ENCODE results near the gene CEP128.

Gene CEP128

DNA sequence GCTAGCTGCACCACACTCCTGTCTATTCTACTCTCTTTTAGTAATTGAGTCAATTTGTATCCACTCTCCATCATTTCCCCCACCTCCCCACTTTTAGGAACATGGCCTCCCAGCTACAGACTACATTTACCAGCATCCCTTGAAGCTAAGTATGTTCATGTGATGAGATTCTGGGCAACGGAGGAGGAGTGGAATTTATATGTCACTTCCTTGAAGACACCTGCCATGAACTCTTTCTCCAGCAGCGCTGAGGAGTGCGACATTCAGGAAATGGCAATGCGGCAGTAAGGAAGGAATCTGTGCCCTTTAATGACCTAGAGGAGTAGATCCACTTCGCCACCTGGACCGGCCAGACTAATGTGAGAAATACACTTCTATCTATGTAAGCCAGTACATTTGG is 486.5 kb downstream of the CEP128 start:
- no peak for DNase-seq (ENCODE audit: low spot score)
- in situ Hi-C loops (cut with MboI; ENCODE audit: low sequenced_read_pairs, unreplicated experiment), result no loop called here
- TF ChIP-seq, protein P1, sequence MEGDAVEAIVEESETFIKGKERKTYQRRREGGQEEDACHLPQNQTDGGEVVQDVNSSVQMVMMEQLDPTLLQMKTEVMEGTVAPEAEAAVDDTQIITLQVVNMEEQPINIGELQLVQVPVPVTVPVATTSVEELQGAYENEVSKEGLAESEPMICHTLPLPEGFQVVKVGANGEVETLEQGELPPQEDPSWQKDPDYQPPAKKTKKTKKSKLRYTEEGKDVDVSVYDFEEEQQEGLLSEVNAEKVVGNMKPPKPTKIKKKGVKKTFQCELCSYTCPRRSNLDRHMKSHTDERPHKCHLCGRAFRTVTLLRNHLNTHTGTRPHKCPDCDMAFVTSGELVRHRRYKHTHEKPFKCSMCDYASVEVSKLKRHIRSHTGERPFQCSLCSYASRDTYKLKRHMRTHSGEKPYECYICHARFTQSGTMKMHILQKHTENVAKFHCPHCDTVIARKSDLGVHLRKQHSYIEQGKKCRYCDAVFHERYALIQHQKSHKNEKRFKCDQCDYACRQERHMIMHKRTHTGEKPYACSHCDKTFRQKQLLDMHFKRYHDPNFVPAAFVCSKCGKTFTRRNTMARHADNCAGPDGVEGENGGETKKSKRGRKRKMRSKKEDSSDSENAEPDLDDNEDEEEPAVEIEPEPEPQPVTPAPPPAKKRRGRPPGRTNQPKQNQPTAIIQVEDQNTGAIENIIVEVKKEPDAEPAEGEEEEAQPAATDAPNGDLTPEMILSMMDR (IDR thresholded peaks at IDR 0.05; ENCODE audit: borderline replicate concordance, control extremely low read depth, extremely low read depth, insufficient read depth, missing control alignments), result no peak

DNA sequence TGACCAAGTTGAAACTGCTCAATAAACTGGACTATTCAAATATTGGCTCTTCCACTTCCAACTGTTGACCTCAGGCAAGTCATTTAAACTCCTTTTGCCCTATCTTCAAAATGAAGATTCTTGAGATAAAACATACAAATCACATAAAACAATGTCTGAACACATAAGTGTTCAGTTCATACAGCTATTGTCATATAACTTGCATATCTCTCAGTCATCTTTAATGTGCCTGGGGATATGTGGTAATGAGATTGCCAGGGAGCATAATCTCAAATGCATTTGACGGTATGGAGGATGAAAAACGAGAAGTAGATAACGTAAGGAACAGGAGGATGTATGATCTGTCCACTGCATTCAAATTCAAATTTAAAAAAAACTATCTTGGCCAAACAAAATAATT is 493.3 kb downstream of the CEP128 start:
- no peak for DNase-seq (ENCODE audit: low spot score)
- in situ Hi-C loops (cut with MboI; ENCODE audit: low sequenced_read_pairs, unreplicated experiment), result no loop called here
- TF ChIP-seq, protein P1 (IDR thresholded peaks at IDR 0.05; ENCODE audit: borderline replicate concordance, control extremely low read depth, extremely low read depth, insufficient read depth, missing control alignments), result no peak

DNA sequence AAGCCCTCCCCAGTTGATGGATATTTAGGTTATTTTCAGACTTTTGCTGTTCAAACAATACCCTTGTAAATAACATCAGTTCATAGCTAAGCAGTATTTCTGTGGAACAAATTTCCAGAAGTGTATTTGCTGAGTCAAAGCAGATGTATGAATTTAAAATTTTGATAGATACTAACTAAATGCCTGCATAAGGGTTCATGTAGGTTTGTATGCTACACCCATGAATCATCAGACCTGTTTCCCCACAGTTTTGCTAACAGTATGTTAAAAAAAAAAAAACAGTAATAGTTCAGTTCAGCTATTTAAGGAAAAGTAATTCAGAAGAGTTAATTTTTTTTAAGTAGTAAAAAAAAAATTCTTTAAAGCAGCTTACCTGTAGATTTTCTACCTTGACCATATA is 494.1 kb downstream of the CEP128 start:
- in situ Hi-C loops (cut with MboI; ENCODE audit: low sequenced_read_pairs, unreplicated experiment), result no loop called here
- no peak for DNase-seq (ENCODE audit: low spot score)

More for the DNA sequence above, 494.1 kb downstream of the CEP128 start:
- TF ChIP-seq, protein P1 (IDR thresholded peaks at IDR 0.05; ENCODE audit: borderline replicate concordance, control extremely low read depth, extremely low read depth, insufficient read depth, missing control alignments), result no peak
